ENCODE measurements around the gene KCNJ16.

DNA sequence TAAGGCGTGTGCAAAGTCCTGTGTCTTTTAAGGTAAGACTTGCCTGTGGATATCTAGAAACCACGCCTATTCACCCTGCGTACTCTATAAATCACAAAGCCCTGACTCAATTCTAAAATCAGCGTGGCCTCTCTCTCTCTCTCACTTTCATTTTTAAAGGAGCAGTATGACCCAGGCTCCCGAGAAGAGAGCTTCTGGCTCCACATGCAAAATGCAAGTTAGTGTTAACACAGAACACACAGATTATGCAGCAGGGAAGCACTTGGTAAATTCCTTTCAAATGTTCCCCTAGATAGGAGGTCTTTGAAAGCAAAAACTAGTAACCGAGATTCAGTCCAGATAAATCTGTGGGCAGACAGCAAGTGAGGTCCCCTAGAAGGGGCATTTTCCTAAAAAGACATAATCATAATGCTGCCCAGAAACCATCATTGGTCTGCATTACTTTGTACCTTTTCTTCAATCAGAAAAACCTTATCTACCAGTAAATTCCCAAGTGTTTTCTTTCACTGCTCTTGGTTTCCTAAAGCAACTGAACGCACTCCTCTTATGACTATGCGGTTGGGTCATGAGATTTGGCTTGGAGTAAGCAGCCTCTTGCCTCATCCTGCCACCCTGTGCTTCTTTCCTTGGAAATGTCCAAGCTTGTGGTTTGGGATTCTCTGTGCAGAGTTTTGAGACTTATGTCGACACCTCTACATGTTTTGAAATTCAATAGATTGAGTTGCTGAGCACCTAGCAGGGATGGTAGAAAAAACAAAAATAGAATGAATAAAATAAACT is 62.6 kb downstream of the KCNJ16 start:
- TF ChIP-seq, protein P1, sequence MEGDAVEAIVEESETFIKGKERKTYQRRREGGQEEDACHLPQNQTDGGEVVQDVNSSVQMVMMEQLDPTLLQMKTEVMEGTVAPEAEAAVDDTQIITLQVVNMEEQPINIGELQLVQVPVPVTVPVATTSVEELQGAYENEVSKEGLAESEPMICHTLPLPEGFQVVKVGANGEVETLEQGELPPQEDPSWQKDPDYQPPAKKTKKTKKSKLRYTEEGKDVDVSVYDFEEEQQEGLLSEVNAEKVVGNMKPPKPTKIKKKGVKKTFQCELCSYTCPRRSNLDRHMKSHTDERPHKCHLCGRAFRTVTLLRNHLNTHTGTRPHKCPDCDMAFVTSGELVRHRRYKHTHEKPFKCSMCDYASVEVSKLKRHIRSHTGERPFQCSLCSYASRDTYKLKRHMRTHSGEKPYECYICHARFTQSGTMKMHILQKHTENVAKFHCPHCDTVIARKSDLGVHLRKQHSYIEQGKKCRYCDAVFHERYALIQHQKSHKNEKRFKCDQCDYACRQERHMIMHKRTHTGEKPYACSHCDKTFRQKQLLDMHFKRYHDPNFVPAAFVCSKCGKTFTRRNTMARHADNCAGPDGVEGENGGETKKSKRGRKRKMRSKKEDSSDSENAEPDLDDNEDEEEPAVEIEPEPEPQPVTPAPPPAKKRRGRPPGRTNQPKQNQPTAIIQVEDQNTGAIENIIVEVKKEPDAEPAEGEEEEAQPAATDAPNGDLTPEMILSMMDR (IDR thresholded peaks at IDR 0.05) = no peak
- peak in 2 of 4 donors; percentile 15 to 21 for TF ChIP-seq POLR2A (IDR thresholded peaks at IDR 0.05)

Measured in esophagus squamous epithelium (tissue), 4 donors.